DOHH2 (cell line): Measurements from ENCODE around the gene GPR153.

ENCODE experiments used
- H3F3A ChIP-seq: fragments of 200-600 bp; sonication (generic), shearing (Covaris generic); 2 replicates; pipeline ENCODE4 v1.6.0; 2016; ENCODE audit warnings: antibody characterized with exemption, mild to moderate bottlenecking; ENCODE audit not compliant: control insufficient read depth, insufficient read depth
- H3K27ac ChIP-seq: fragments of 200-600 bp; sonication (generic); 2 replicates; pipeline ENCODE4 v1.5.1; 2014; ENCODE audit warnings: low read depth, mild to moderate bottlenecking, low read length, moderate library complexity
- H3K27me3 ChIP-seq: fragments of 200-600 bp; sonication (generic); 2 replicates; pipeline ENCODE4 v1.6.1; 2014; ENCODE audit warnings: mild to moderate bottlenecking, low read length, mixed read lengths; ENCODE audit not compliant: control insufficient read depth
- H3K36me3 ChIP-seq: fragments of 200-600 bp; sonication (generic); 2 replicates; pipeline ENCODE4 v1.6.1; 2014; ENCODE audit warnings: mild to moderate bottlenecking, low read length, moderate library complexity, mixed read lengths; ENCODE audit not compliant: control insufficient read depth
- H3K4me1 ChIP-seq: fragments of 200-600 bp; sonication (generic); 2 replicates; pipeline ENCODE4 v1.6.1; 2014; ENCODE audit warnings: mild to moderate bottlenecking, low read length, mixed read lengths; ENCODE audit not compliant: control insufficient read depth
- H3K4me2 ChIP-seq: fragments of 200-600 bp; sonication (generic); 2 replicates; pipeline ENCODE4 v1.6.0; 2014; ENCODE audit warnings: mild to moderate bottlenecking, low read length, moderate library complexity
- H3K4me3 ChIP-seq: fragments of 200-600 bp; sonication (generic); 2 replicates; pipeline ENCODE4 v1.5.1; 2014; ENCODE audit warnings: mild to moderate bottlenecking, low read length, mixed read lengths
- H3K79me2 ChIP-seq: fragments of 200-600 bp; sonication (generic); 2 replicates; pipeline ENCODE4 v1.6.1; 2014; ENCODE audit warnings: mild to moderate bottlenecking, low read length, mixed read lengths; ENCODE audit not compliant: control insufficient read depth
- H3K9me2 ChIP-seq: fragments of 200-600 bp; sonication (generic); replicated peaks from 2 replicates; pipeline ENCODE4 v1.6.1; 2014; ENCODE audit warnings: mild to moderate bottlenecking, low read length, mixed read lengths; ENCODE audit not compliant: control insufficient read depth
- H3K9me3 ChIP-seq: fragments of 200-600 bp; sonication (generic); 2 replicates; pipeline ENCODE4 v1.6.1; 2014; ENCODE audit warnings: antibody characterized with exemption, low read length, mixed read lengths; ENCODE audit not compliant: control insufficient read depth, insufficient read depth
- H4K20me1 ChIP-seq: fragments of 200-600 bp; sonication (generic); 2 replicates; pipeline ENCODE4 v1.6.0; 2014; ENCODE audit warnings: low read depth, mild to moderate bottlenecking, antibody characterized with exemption, low read length, moderate library complexity; ENCODE audit not compliant: control insufficient read depth, insufficient read depth
- CTCF ChIP-seq: fragments of 200-600 bp; sonication (generic); IDR thresholded peaks from one replicate; pipeline ENCODE4 v1.5.1; 2014; ENCODE audit warnings: antibody characterized with exemption, mild to moderate bottlenecking, low read depth, low read length; ENCODE audit not compliant: poor library complexity, severe bottlenecking
- EZH2phosphoT487 ChIP-seq: fragments of 200-600 bp; sonication (generic); IDR thresholded peaks from 2 replicates; pipeline ENCODE4 v1.6.1; 2017; ENCODE audit warnings: borderline replicate concordance, mild to moderate bottlenecking, antibody characterized with exemption, low read length, moderate library complexity, mixed read lengths

The GPR153 gene

GRCh38 chr1:6248161-6248776, 12.6 kb downstream of the GPR153 start:
- H3K4me2 ChIP-seq: no peak overlapping the region

GRCh38 chr1:6247651-6248050, 13.2 kb downstream of the GPR153 start:
- no peaks in the 10 kb centered on the region for H3K9me2 ChIP-seq
- peaks cover 6% of the 10 kb centered on the region; the same call in 1 of the 2 replicates for H4K20me1 ChIP-seq
- H3K79me2 ChIP-seq: no peaks in the 10 kb centered on the region
- TF ChIP-seq EZH2phosphoT487 (no peak), CTCF (no peak)
- H3K36me3 ChIP-seq: no peaks in the 10 kb centered on the region
- no peaks in the 10 kb centered on the region for H3K9me3 ChIP-seq
- H3K4me1 ChIP-seq: peaks cover 12% of the 10 kb centered on the region; the same call in 1 of the 2 replicates
- H3K4me2 ChIP-seq: no peak overlapping the region
- peaks cover 34% of the 10 kb centered on the region for H3K27me3 ChIP-seq
- peaks cover 3% of the 10 kb centered on the region; the same call in 1 of the 2 replicates for H3F3A ChIP-seq
- no peak overlapping the region for H3K4me3 ChIP-seq
- H3K27ac ChIP-seq: no peak overlapping the region

More at GRCh38 chr1:6248161-6248776, 12.6 kb downstream of the GPR153 start:
- peaks cover 6% of the 10 kb centered on the region; the same call in 1 of the 2 replicates for H4K20me1 ChIP-seq
- H3K36me3 ChIP-seq: no peaks in the 10 kb centered on the region
- TF ChIP-seq EZH2phosphoT487 (no peak), CTCF (no peak)
- H3F3A ChIP-seq: peaks cover 3% of the 10 kb centered on the region; the same call in 1 of the 2 replicates
- H3K27me3 ChIP-seq: peaks cover 29% of the 10 kb centered on the region
- H3K79me2 ChIP-seq: no peaks in the 10 kb centered on the region
- no peak overlapping the region for H3K4me3 ChIP-seq
- no peak overlapping the region for H3K27ac ChIP-seq
- H3K4me1 ChIP-seq: peaks cover 12% of the 10 kb centered on the region; the same call in 1 of the 2 replicates
- H3K9me3 ChIP-seq: no peaks in the 10 kb centered on the region
- no peaks in the 10 kb centered on the region for H3K9me2 ChIP-seq

- H3K4me2 ChIP-seq: no peak overlapping the region
- no peaks in the 10 kb centered on the region for H3K9me3 ChIP-seq
- peaks cover 12% of the 10 kb centered on the region; the same call in 1 of the 2 replicates for H3K4me1 ChIP-seq
- no peak overlapping the region for H3K27ac ChIP-seq
- peaks cover 6% of the 10 kb centered on the region; the same call in 1 of the 2 replicates for H4K20me1 ChIP-seq
- H3K79me2 ChIP-seq: no peaks in the 10 kb centered on the region
- H3F3A ChIP-seq: peaks cover 3% of the 10 kb centered on the region; the same call in 1 of the 2 replicates
- peaks cover 42% of the 10 kb centered on the region for H3K27me3 ChIP-seq
- TF ChIP-seq EZH2phosphoT487: no peak
- TF ChIP-seq CTCF: peak; percentile 94
- no peaks in the 10 kb centered on the region for H3K9me2 ChIP-seq
- no peak overlapping the region for H3K4me3 ChIP-seq
- H3K36me3 ChIP-seq: no peaks in the 10 kb centered on the region
Observed at GRCh38 chr1:6246497-6247467, 14.1 kb downstream of the GPR153 start.
